GM12878 (cell line): Measurements from ENCODE around the gene UBASH3B. TPM values are rescaled to one million over a fixed set of nuclear protein-coding genes. Genes with fewer than 3 reads are reported as not detected.

Source experiments
- ATAC-seq: fragments of 200-7000 bp; cut with Tn5 transposase; 3 replicates; pipeline ENCODE4 v1.9.1; 2020; ENCODE audit warnings: mild to moderate bottlenecking, moderate library complexity
- BruUV-seq: library from RNA; stranded (reverse); fragments of 400-500 nt; replicated peaks from 2 replicates; lab custom pipeline; 2021; lab: Mats Ljungman, UMichigan
- CTCF ChIA-PET: fragments of 300-600 bp; sonication (Branson Sonifier 250); formaldehyde crosslinking; extraction: SDS; loops from one replicate; lab custom pipeline; 2021; ENCODE audit warnings: inconsistent platforms; lab: Yijun Ruan, JAX
- POLR2A ChIA-PET: fragments of 350-600 bp; formaldehyde crosslinking; extraction: SDS; loops from one replicate; lab custom pipeline; 2021; ENCODE audit warnings: inconsistent platforms; lab: Charles Lee
- RAD21 ChIA-PET: fragments of 300-600 bp; sonication (Branson Sonifier 250); formaldehyde crosslinking; loops from one replicate; lab custom pipeline; 2023; ENCODE audit warnings: antibody characterized with exemption; ENCODE audit not compliant: unreplicated experiment; lab: Charles Lee
- SMC1A ChIA-PET: fragments of 300-600 bp; sonication (Branson Sonifier 250); formaldehyde crosslinking; loops from one replicate; lab custom pipeline; 2023; ENCODE audit not compliant: unreplicated experiment, uncharacterized antibody; lab: Charles Lee
- DNase-seq: peaks from one replicate; pipeline ENCODE4 v3.0.0-alpha.2; 2011; ENCODE audit warnings: low read depth, low spot score
- FAIRE-seq: peaks from 3 replicates; lab custom pipeline; 2011; peaks lifted over from hg19 to GRCh38; lab: Jason Lieb, UNC
- H2AFZ ChIP-seq: 2 replicates; pipeline ENCODE4 v1.6.0; 2011; ENCODE audit warnings: low read depth, low read length, control low read depth; ENCODE audit not compliant: control insufficient read depth
- H3K27ac ChIP-seq: 2 replicates; pipeline ENCODE4 v1.5.1; 2011; ENCODE audit warnings: control low read depth; ENCODE audit not compliant: control insufficient read depth, insufficient read depth
- H3K27me3 ChIP-seq, 2 experiments: replicated peaks in 1 of 2; 2 replicates each; pipeline versions ENCODE4 v1.6.0 to v1.6.1; 2011; ENCODE audit warnings: low read length in 1 of 2; ENCODE audit not compliant: control insufficient read depth in 2 of 2, insufficient read depth in 2 of 2
- H3K36me3 ChIP-seq, 2 experiments: 2 replicates each; pipeline ENCODE4 v1.5.1; 2011; ENCODE audit warnings: low read length in 1 of 2; ENCODE audit not compliant: control insufficient read depth in 2 of 2, insufficient read depth in 2 of 2
- H3K4me1 ChIP-seq: 2 replicates; pipeline ENCODE4 v1.6.1; 2011; ENCODE audit warnings: mild to moderate bottlenecking, low read length, moderate library complexity, mixed read lengths; ENCODE audit not compliant: control insufficient read depth, insufficient read depth
- H3K4me2 ChIP-seq: 2 replicates; pipeline ENCODE4 v1.6.0; 2011; ENCODE audit warnings: control low read depth; ENCODE audit not compliant: control insufficient read depth, insufficient read depth
- H3K4me3 ChIP-seq: fragments of 200-600 bp; sonication (generic); 2 replicates; pipeline ENCODE4 v1.5.1; 2016
- H3K79me2 ChIP-seq: 2 replicates; pipeline ENCODE4 v1.6.0; 2011; ENCODE audit warnings: low read length; ENCODE audit not compliant: control insufficient read depth, insufficient read depth
- H3K9ac ChIP-seq: 2 replicates; pipeline ENCODE4 v1.8.0; 2011; ENCODE audit warnings: low read length, control low read depth, mixed read lengths; ENCODE audit not compliant: control insufficient read depth, insufficient read depth
- H3K9me3 ChIP-seq: replicated peaks from 3 replicates; pipeline ENCODE4 v1.5.1; 2011; ENCODE audit warnings: mild to moderate bottlenecking, low read length; ENCODE audit not compliant: control insufficient read depth, insufficient read depth
- H4K20me1 ChIP-seq: 2 replicates; pipeline ENCODE4 v1.6.0; 2011; ENCODE audit not compliant: control insufficient read depth, insufficient read depth
- BCL3 ChIP-seq: IDR thresholded peaks from 2 replicates; pipeline ENCODE4 v1.6.1; 2011; ENCODE audit warnings: borderline replicate concordance, low read depth, mild to moderate bottlenecking, moderate library complexity, low read length; ENCODE audit not compliant: insufficient read depth, poor library complexity, severe bottlenecking
- NFIC ChIP-seq: IDR thresholded peaks from 2 replicates; pipeline ENCODE4 v1.6.1; 2012; ENCODE audit warnings: low read depth, mild to moderate bottlenecking, inconsistent platforms, low read length, moderate library complexity
- PML ChIP-seq: IDR thresholded peaks from 2 replicates; pipeline ENCODE4 v1.6.1; 2012; ENCODE audit warnings: low read length, inconsistent platforms
- RBBP5 ChIP-seq: fragments of 200-600 bp; sonication (generic); conservative IDR thresholded peaks from 2 replicates; pipeline ENCODE4 v1.6.1; 2016
- USF2 ChIP-seq: IDR thresholded peaks from 2 replicates; pipeline ENCODE4 v1.6.1; 2011; ENCODE audit warnings: low read depth, low read length, improper control_type of control experiment, borderline replicate concordance
- YBX1 ChIP-seq: fragments of 450-650 bp; IDR thresholded peaks from 2 replicates; pipeline ENCODE4 v1.6.1; 2016; ENCODE audit warnings: antibody characterized with exemption
- ZBTB4 ChIP-seq: fragments of 450-650 bp; formaldehyde crosslinking; IDR thresholded peaks from 2 replicates; pipeline ENCODE4 v1.4.0; 2022; ENCODE audit warnings: mild to moderate bottlenecking, moderate library complexity
- ZNF217 ChIP-seq: fragments of 450-650 bp; IDR thresholded peaks from 2 replicates; pipeline ENCODE4 v1.6.1; 2017; ENCODE audit warnings: antibody characterized with exemption, mild to moderate bottlenecking
- ZNF687 ChIP-seq: fragments of 450-650 bp; IDR thresholded peaks from 2 replicates; pipeline ENCODE4 v1.6.1; 2017; ENCODE audit warnings: mild to moderate bottlenecking, moderate library complexity
- WGBS: methylation state at CpG from one replicate; pipeline ENCODE4 v1.1.6; 2016; ENCODE audit warnings: low lambda C conversion rate; ENCODE audit not compliant: insufficient replicate concordance, insufficient coverage; ENCODE audit errors: missing lambda C conversion rate; 5-methylcytosine and 5-hydroxymethylcytosine counted together
- in situ Hi-C: fragments of 300-500 bp; cut with MboI; formaldehyde crosslinking; loops from 9 replicates; pipeline ENCODE4 v1.14.3; 2018; ENCODE audit warnings: mixed read lengths
- intact Hi-C: fragments of 100-400 bp; cut with micrococcal nuclease; formaldehyde crosslinking; loops from one replicate; pipeline ENCODE4 v1.14.2; 2022; ENCODE audit not compliant: unreplicated experiment
- polyA plus RNA-seq, 11 experiments: library from polyadenylated mRNA; depleted of rRNA in 4 of 11; unstranded in 6 of 11; stranded (reverse) in 5 of 11; fragments of >200 nt; fragmentation: Nextera tagmentation in 4 of 11; fragmentation: Illumina TruSeq in 1 of 11; extraction: Ambion mirVana in 4 of 11; extraction: Trizol in 1 of 11; gene quantifications; 1 replicate in 1 of 11; 2 replicates in 10 of 11; pipeline versions ENCODE4 v1.2.1 to v1.2.3, GENCODE V29; 2011 to 2016; ENCODE audit warnings: inconsistent platforms in 2 of 11, missing spikeins in 2 of 11, low read depth in 1 of 11
- total RNA-seq, 4 experiments: library from RNA; depleted of rRNA in 3 of 4; stranded (reverse); fragments of >200 nt in 3 of 4; fragmentation: Illumina TruSeq in 1 of 4; extraction: Trizol in 1 of 4; gene quantifications; 2 replicates each; pipeline versions ENCODE4 v1.2.1 to v1.2.3, GENCODE V29; 2013 to 2021

Gene UBASH3B
- total and polyA plus RNA-seq, 10 of the 15 experiments (the other 5 are each of a cell fraction or from before 2014, with no cell fraction given), result 0.18 to 3.3 (median 0.57) TPM

- intact Hi-C loops, result no loop called here
- no TSS peak for BruUV-seq
- peaks cover 0 to 3% of the 10 kb centered on the region in 2 experiments; a peak in 2 of 4 replicates for H3K27me3 ChIP-seq
- ChIA-PET RAD21 (interaction anchor here (0.8 to 2.2 kb wide), 2 partner anchors 45 to 110 kb away, joined by 3 to 7 read pairs; no protein-coding TSS in a partner anchor), CTCF (interaction anchor here (1.0 to 5.7 kb wide), 2 partner anchors 14 to 110 kb away, joined by 7 to 38 read pairs; no protein-coding TSS in a partner anchor), POLR2A (no interaction called here), SMC1A (interaction anchor here (1.1 to 2.3 kb wide), 2 partner anchors 12 to 13 kb away, joined by 3 to 8 read pairs; no protein-coding TSS in a partner anchor)
- DNase-seq (no peak), FAIRE-seq (no peak), ATAC-seq (no peak)
- no peak overlapping the region for H3K4me2 ChIP-seq
- peaks cover 35% of the 10 kb centered on the region for H3K4me1 ChIP-seq
- no peaks in the 10 kb centered on the region for H4K20me1 ChIP-seq
- no peak overlapping the region for H3K9ac ChIP-seq
- 69% methylated on average over 11 of the region's 11 CpGs for WGBS
- no peaks in the 10 kb centered on the region for H3K79me2 ChIP-seq
- no peak overlapping the region for H2AFZ ChIP-seq
- no peaks in the 10 kb centered on the region for H3K9me3 ChIP-seq
- no peak overlapping the region for H3K27ac ChIP-seq
- H3K36me3 ChIP-seq, result no peaks in the 10 kb centered on the region
- no peak overlapping the region for H3K4me3 ChIP-seq
- in situ Hi-C loops, result no loop called here
- TF ChIP-seq ZBTB4 (CRISPR knock-in tag) (no peak), USF2 (no peak), PML (no peak), NFIC (no peak), ZNF687 (no peak), YBX1 (no peak), RBBP5 (no peak), ZNF217 (no peak), BCL3 (no peak)
Measured at GRCh38 chr11:122742301-122743018, 86.9 kb downstream of the UBASH3B start.
